Brain pericyte (primary cell): ENCODE results near the gene ATXN7L3.
"Not testable (repeated sequence)": the region's sequence is repeated elsewhere in the genome, so short reads cannot be mapped to it uniquely, and the experiment has no call there.

Experiments
- DNase-seq: peaks from one replicate; pipeline ENCODE4 v3.0.0-alpha.2; 2012; ENCODE audit warnings: low read depth, low spot score

ATXN7L3 gene

DNA sequence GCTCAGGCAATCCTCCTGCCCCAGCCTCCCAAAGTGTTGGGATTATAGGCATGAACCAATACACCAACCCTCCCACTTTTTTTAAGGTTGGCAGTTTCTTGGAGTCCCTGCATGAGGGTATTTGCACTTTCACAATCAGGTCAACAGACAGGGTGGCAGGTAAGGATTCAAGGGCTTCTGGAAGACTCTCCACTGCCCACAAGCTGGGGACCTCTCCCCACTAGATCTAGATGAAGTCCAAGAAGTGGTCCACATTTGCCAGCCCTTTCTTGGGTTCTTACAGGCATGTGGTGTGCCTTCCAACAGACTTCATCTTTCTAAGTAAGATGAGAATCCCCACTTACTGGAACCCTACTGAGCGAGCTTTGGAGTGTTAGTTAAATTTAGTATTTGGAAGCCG, 25.3 kb downstream of the ATXN7L3 start:
- DNase-seq: no peak

DNA sequence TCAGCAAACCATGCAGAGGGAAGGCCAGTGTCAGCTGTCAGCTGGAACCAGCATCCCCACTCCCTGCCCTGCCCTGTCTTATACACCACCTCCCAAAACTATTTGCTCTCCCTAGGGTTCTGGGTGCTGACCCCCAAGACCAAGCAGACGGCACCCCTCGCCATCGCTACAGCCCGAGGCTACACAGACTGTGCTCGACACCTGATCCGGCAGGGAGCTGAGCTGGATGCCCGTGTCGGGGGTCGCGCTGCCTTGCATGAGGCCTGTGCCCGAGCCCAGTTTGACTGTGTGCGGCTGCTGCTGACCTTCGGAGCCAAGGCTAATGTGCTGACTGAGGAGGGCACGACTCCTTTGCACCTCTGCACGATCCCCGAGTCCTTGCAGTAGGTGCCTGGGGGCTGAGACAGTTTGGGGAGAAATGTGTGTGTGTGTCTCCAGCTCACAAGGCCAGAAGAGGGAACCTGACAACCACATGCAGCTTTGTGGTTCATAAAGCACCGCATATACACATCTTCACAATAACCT, 27.7 kb downstream of the ATXN7L3 start:
- no peak for DNase-seq

DNA sequence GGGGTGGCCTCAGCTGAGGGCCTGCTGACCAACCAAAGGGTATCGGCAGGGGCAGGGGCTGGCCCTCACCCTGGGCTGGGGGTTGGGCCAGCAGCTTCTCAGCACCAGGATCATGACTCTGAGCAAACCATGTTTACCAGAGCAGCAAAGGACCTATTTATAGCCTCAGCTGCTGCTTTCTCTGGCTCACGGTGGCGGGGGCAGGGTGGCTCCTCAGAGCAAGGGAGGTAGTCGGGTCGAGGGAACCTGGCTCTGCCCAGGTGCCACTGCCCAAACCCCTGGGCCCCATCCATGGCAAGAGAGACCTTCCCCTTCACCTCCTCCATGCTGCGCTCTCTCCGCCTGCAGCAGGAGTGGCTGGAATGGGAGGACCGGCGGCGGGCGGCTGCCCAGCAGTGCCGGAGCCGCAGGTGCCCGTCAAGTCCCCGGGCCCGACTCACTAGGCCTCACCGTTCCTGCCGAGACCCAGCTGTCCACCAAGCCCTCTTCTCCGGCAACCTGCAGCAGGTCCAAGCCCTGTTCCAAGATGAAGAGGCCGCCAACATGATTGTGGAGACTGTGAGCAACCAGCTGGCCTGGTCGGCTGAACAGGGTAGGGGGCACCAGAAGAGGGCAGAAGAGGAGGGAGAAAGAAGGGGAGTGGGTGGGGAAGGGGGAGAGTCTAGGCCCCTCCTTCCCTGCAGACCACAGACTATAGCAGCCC, 29.0 kb downstream of the ATXN7L3 start, which contains the start of gene ASB16:
Gene ASB16 (plus strand): TSS at position 206 of the 703 bp plus-strand sequence. CDS start 86 bp downstream, at position 292.
- DNase-seq: no peak

DNA sequence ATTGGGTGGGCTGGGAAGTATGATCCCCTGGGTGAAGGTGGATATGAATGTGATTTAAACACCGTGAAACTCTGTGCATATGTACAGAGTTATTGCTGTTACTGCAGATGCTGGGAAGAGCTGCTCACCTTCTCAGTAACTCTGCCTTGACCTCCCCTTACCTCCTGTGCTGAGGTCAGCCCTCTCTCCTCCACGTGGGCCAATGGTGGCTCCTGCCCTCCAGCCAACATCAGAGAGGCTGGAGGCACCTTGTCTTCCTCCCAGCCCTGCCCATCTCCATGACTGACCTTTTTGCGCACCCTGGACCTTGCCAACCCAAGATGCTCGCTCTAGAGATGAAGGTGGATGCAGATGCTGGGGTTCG, 29.6 kb downstream of the ATXN7L3 start:
- no peak for DNase-seq

DNA sequence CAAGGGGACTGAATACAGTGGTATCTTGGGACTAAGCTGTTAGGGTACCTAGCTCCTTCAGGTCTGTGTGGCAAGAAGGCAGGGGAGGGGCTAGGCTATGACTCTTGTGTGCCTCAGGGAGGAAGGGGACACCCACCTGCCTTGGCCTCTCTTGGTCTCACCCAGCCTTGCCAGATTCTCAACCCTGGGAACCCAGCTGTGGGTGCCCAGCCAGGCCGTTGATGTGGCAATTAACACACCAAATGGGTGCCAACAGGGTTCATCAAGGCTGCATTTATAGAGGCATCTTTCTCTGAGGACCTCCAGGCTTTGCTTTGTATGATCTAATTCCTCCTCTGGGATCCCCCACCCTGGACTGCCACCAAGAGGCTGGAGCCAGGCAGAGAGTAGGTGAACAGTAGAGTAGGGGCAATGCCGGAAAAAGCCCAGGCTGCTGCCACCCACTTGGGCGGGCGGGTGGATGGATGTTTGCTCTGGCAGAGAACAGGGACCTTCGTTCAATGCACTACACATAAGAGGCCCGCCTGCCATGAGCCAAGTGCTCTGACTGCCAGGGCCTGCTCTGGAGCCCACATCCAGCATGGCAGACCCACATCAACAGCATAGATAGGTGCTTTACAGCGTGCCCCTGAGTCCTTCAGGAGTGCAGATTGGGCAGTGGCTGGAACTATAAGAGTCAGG, 32.4 kb downstream of the ATXN7L3 start:
- no peak for DNase-seq

DNA sequence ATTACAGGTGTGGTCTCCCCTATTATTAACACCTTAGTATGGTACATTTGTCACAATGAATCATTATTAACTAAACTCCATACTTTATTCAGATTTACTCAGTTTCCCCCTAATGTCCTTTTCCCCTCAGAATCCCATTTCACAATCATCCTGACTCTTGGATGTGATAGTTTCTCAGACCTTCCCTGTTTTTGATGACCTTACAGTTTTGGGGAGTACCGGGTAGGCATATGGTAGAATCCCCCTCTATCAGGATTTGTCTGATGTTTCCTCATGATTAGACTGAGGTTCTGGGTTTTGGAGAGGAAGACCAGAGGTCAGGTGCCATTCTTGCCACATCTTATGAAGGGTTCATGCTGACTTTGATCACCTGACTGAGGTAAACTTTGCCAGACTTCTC, 35.2 kb downstream of the ATXN7L3 start:
- no peak for DNase-seq

DNA sequence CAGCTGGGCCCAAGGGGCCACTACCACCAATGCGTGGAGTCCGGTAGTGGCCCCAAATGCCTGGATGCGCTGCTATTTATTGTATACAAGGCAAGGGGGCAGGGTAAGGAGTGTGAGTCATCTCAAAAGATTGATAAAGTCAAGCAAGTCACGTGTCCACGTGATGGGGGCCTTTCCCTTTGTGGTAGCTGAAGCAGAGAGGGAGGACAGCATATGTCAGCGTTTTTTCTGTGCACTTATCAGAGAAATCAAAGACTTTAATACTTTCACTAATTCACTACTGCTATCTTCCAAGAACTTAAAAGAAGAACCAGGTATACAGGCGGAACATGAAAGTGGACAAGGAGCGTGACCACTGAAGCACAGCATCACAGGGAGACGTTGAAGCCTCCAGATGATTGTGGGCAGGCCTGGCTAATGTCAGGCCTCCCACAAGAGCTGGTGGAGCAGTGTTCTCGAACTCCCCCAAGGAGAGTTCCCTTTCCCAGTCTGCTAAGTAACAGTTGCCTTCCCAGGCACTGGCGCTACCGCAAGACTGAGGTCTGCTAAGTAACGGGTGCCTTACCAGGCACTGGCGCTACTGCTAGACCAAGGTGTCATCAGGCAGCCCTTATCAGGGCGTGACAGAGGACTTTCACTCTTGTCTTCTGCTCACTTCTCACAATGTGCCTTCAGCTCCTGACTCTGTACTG, 40.0 kb downstream of the ATXN7L3 start:
- no peak for DNase-seq

DNA sequence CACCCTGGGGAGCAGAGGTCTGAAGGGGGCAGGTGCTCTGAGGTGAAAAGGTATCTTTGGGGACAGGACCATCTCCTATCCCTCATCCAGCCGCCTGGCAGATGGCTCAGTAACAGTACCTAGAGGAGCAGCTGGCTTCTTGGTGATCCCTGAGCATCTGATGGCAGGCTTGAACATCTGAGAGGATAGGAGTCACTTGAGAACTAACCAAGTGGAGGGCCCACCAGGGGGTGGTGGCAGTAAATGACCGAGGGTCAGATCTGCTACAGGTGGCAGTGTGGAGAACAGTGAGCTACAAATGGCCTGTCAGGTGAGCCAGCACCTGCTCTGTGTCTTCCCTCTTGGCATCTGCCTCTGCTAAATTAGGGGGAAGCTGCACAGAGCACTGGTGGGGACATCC, 44.2 kb downstream of the ATXN7L3 start:
- DNase-seq: no peak

DNA sequence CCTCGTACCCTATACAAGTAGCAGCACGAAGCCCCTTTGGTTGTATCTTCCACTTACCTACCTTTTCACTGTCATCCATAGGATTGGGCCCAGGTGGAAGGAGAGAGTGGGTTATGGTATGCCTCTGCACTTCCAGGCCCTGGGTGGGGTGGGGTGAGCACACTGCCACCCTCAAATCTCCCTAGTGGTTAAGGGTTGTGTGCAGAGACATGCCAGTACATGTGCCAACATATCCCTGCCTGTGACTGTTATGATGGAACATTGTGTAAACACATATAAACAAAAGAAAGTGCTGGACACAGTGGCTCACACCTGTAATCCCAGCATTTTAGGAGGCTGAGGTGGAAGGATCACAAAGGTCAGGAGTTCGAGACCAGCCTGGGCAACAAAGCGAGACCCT, 46.8 kb downstream of the ATXN7L3 start:
- no peak for DNase-seq

DNA sequence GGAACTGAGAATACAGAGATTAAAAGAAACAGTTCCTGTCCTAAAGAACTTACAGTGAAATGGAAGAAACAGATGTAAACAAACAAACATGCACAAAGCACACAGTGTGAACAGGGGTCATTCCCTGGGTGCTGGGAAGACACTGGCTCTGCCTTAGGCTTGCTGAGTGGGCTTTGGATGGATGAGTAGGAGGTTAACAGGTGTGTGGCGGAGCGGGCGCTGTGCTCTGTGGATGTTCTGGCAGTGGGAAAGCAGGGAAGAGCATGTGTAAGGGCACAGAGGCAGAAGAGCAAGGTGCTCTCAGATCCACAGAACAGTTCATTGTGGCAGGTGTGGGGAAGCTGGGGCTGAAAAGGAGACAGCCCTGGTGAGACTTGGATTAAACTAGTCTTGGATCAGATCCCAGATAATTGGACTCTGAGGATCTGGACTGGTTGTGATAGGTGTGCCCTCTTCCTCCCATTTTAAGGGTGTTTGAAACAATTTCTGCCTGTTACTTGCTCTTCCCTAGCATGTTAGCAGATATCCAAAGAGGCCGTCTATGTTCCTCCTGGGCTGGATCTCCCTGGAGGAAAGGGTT, 49.8 kb downstream of the ATXN7L3 start:
- DNase-seq: no peak

DNA sequence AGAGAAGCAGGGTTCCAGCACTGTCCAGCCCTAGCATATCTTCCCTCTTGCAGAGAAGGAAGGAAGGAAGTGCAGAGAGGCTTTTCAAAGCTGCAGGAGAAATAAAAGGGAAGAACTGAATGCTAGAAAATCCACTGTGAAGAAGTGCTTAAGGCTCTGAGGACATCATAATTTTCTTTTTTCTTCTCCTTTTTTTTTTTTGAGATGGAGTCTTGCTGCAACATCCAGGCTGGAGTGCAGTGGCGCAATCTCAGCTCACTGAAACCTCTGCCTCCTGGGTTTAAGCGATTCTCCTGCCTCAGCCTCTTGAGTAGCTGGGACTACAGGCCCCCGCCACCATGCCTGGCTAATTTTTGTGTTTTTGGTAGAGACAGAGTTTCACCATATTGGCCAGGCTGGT, 50.6 kb downstream of the ATXN7L3 start:
- not testable (repeated sequence) for DNase-seq

DNA sequence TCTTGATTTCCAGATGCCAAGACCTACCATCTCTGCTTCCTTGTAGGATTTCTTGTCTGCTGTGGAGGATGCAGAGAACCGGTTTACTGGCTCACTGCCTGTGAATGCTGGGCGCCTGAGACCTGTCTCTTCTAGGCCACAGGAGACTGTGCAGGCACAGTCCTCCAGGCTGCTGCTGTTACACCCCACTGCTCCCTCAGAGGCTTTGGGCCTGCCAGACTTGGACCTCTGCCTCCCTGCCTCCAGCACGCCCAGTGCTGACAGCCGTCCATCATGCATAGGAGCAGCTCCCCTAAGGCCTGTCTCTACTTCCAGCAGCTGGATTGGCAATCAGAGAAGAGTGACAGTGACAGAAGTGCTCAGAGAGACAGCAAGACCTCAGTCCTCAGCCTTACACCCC, 51.9 kb downstream of the ATXN7L3 start:
- DNase-seq: no peak

DNA sequence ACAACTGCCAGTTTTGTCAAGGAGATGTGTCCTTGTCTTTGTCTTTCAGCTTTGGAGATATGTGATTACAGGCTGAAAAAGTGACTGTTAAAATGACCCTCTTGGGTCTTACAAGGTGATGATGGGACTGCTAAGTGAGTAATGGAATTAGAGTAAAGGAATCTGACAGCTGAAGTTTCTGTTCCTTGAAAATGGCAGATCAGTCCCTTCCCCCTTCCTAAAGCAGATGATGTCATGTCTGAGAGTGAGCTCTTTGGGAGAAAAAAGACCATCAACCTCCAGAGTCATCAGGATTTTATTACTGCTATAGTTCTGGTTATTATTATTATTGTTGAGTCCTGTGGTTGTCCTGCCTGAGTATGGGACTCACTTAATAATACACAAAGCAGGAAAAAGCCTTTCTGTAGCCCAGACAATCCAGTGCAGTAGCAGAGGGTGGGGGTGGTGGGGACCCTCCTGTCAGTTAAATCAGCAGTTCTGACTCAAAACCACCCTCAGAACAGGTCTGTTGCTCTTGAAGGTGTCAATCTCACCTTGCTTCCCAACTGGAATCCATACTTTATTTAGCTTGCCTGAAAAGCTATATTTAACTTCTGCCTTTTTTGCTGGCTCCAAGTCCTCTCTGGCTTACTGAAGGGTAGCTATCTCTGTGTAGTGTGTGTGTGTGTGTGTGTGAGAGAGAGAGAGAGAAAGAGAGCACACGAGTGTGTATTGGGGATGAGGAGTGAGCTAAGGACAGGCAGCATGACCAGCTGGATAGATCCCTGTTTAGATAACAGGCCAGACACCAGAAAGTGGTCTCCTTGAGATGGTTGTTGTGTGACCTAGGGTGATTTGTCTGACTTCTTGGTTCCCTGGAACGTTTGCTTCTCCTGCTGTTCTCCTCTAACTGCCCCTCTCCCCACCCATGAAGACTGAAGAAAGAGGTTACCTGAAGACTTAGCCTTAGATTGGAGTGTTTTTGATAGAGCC, 53.0 kb downstream of the ATXN7L3 start:
- no peak for DNase-seq

DNA sequence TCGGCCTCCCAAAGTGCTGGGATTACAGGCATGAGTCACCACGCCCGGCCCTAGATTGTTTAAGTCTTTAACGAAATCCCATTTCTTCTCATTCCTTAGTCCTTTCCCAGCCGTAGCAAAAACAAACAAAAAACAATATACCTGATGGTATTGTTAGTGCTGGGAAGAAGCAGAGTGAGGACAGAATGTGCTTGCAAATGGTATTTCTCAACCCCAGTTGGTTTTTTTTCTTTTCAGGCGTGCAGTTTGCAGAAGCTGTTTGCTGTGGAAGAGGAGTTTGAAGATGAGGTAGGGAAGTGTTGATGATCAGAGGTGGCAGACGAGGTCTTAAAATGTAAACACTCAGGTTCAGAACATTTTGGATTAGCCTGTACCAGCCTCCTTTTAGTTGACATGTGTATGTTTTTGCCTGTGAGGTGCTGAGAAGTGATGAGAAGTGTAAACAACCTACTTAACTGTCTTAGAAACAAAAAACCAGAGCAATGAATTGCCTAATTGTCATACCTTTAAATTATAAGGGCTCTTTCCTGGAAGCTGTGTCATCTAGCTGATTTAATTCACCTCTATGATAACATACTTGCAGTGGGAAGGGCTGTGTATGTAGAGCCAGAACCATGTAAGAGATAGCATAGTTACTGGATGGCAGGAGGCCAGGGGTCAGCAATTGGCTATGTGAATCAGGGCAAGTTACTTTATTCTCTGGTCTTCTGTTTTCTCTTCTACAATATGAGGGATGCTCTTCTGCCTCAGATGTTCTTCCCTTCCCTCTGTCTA, 54.5 kb downstream of the ATXN7L3 start:
- DNase-seq: no peak

DNA sequence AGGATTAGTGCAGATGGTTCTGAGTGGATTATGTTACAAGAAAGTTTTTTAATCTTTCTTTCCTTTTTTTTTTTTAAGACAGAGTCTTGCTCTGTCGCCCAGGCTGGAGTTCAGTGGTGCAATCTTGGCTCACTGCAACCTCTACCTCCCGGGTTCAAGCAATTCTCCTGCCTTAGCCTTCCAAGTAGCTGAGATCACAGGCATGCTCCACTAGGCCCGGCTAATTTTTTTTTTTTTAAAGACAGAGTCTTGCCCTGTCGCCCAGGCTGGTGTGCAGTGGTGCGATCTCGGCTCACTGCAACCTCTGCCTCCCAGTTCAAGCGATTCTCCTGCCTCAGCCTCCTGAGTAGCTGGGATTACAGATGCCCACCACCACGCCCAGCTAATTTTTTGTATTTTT, 55.8 kb downstream of the ATXN7L3 start:
- not testable (repeated sequence) for DNase-seq
